Transverse colon (tissue), 4 donors: ENCODE data around the gene COL13A1. TPM values are rescaled to one million over a fixed set of nuclear protein-coding genes. Genes with fewer than 3 reads are reported as not detected.

ENCODE experiments used
- DNase-seq: peaks from one replicate; pipeline ENCODE4 v3.0.0-alpha.2; 2019
- H3K27ac ChIP-seq, 4 donors: fragments of 200-600 bp; sonication (generic); 2 replicates each; pipeline ENCODE4 v1.5.1; 2016 to 2018; ENCODE audit warnings: inconsistent platforms in 4 of 4
- H3K27me3 ChIP-seq: fragments of 200-600 bp; sonication (generic); 2 replicates; pipeline ENCODE4 v1.5.1; 2017; ENCODE audit warnings: inconsistent platforms
- H3K36me3 ChIP-seq, 4 donors: fragments of 200-600 bp; sonication (generic); 2 replicates each; pipeline ENCODE4 v1.5.1; 2017 to 2019; ENCODE audit warnings: inconsistent platforms in 4 of 4
- H3K4me1 ChIP-seq, 4 donors: fragments of 200-600 bp; sonication (generic); 2 replicates each; pipeline ENCODE4 v1.5.1; 2017 to 2020; ENCODE audit warnings: inconsistent platforms in 4 of 4
- H3K4me3 ChIP-seq, 4 donors: fragments of 200-600 bp; sonication (generic); 1 replicate in 1 of 4; 2 replicates in 3 of 4; pipeline versions ENCODE4 v1.5.1 to v1.6.1; 2017 to 2019; ENCODE audit warnings: inconsistent platforms in 4 of 4
- H3K9me3 ChIP-seq, 2 donors: fragments of 200-600 bp; sonication (generic); 2 replicates each; pipeline ENCODE4 v1.5.1; 2017 to 2019; ENCODE audit warnings: inconsistent platforms in 2 of 2
- CTCF ChIP-seq, 5 experiments: fragments of 200-600 bp in 3 of 5; fragments of 450-650 bp in 2 of 5; sonication (generic) in 3 of 5; IDR thresholded peaks; 1 replicate in 2 of 5; 2 replicates in 3 of 5; pipeline ENCODE4 v1.5.1; 2016 to 2017; ENCODE audit warnings: antibody characterized with exemption in 5 of 5, inconsistent platforms in 3 of 5, mild to moderate bottlenecking in 2 of 5, moderate library complexity in 1 of 5
- EP300 ChIP-seq: sonication (generic); formaldehyde crosslinking; IDR thresholded peaks from one replicate; pipeline ENCODE4 v1.6.1; 2017; ENCODE audit warnings: antibody characterized with exemption, low read depth
- POLR2A ChIP-seq: fragments of 450-650 bp; IDR thresholded peaks from one replicate; pipeline ENCODE4 v1.6.1; 2016; ENCODE audit warnings: antibody characterized with exemption, mild to moderate bottlenecking, moderate library complexity
- POLR2AphosphoS5 ChIP-seq, 3 donors: sonication (generic); formaldehyde crosslinking; IDR thresholded peaks; one replicate each; pipeline ENCODE4 v1.6.1; 2016; ENCODE audit warnings: antibody characterized with exemption in 3 of 3
- WGBS, 2 donors: methylation state at CpG; one replicate each; pipeline ENCODE4 v1.1.5; 2018; ENCODE audit warnings: low coverage in 1 of 2; 5-methylcytosine and 5-hydroxymethylcytosine counted together
- in situ Hi-C, 4 donors: fragments of 200-750 bp; cut with MboI; loops; one replicate each; pipeline versions ENCODE4 v1.15.0 to v1.15.1; 2017; ENCODE audit warnings: low sequenced_read_pairs in 3 of 4, low pct_ligation_motif_present in 1 of 4, low pct_unique_long_range_greater_than_20kb in 1 of 4
- intact Hi-C: fragments of 100-400 bp; cut with DNase I; formaldehyde crosslinking; loops from one replicate; pipeline ENCODE4 v1.15.1; 2023; ENCODE audit warnings: low total_unique reads
- total RNA-seq, 4 donors: library from RNA; depleted of rRNA; stranded (reverse); fragments of >200 nt; gene quantifications; one replicate each; pipeline ENCODE4 v1.1.0, GENCODE V29; 2016

The COL13A1 gene
- total RNA-seq, 4 donors from 2014 or later = 0.68 to 8.2 (median 2.1) TPM

- no peak for DNase-seq
- H3K36me3 ChIP-seq = no peaks in the 10 kb centered on the region
- peaks cover 6 to 12% (median 11%) of the 10 kb centered on the region in 4 donors for H3K4me1 ChIP-seq
- 65 to 77% methylated on average over 8 of the region's 8 CpGs for WGBS, 2 donors
- no peaks in the 10 kb centered on the region for H3K9me3 ChIP-seq
- no peak for TF ChIP-seq CTCF (IDR thresholded peaks at IDR 0.05)
- no peak for TF ChIP-seq EP300
- no peak for TF ChIP-seq POLR2A
- no peak for TF ChIP-seq POLR2AphosphoS5 (IDR thresholded peaks at IDR 0.05)
- in situ Hi-C loops = no loop called here
- H3K27me3 ChIP-seq = no peaks in the 10 kb centered on the region
- H3K27ac ChIP-seq = no peak overlapping the region
- intact Hi-C loops = no loop called here
- no peak overlapping the region for H3K4me3 ChIP-seq
Observed at GRCh38 chr10:69959911-69960310, 158.2 kb downstream of the COL13A1 start.

GRCh38 chr10:69960606-69960987 is 158.9 kb downstream of the COL13A1 start:
- TF ChIP-seq EP300 = no peak
- no peak for TF ChIP-seq CTCF (IDR thresholded peaks at IDR 0.05)
- no peak for TF ChIP-seq POLR2A
- no peak for TF ChIP-seq POLR2AphosphoS5 (IDR thresholded peaks at IDR 0.05)
- no peak for DNase-seq

GRCh38 chr10:69960988-69961880 is 159.5 kb downstream of the COL13A1 start:
- intact Hi-C loops = no loop called here
- 32 to 38% methylated on average over 6 to 10 of the region's 12 CpGs for WGBS, 2 donors
- Histone ChIP-seq H3K4me3 (no peak overlapping the region), H3K4me1 (peaks cover 6 to 12% (median 11%) of the 10 kb centered on the region in 4 donors), H3K27me3 (no peaks in the 10 kb centered on the region), H3K36me3 (no peaks in the 10 kb centered on the region), H3K27ac (no peak overlapping the region), H3K9me3 (no peaks in the 10 kb centered on the region)
- in situ Hi-C loops = no loop called here
- TF ChIP-seq EP300 = no peak
- peak in 4 of 5 experiments; percentile 12 to 24 (median 22) for TF ChIP-seq CTCF (IDR thresholded peaks at IDR 0.05)
- no peak for DNase-seq

More at GRCh38 chr10:69960606-69960987, 158.9 kb downstream of the COL13A1 start:
- in situ Hi-C loops (no loop called here), intact Hi-C loops (no loop called here)
- Histone ChIP-seq H3K4me1 (peaks cover 6 to 12% (median 11%) of the 10 kb centered on the region in 4 donors), H3K27me3 (no peaks in the 10 kb centered on the region), H3K9me3 (no peaks in the 10 kb centered on the region), H3K36me3 (no peaks in the 10 kb centered on the region), H3K27ac (no peak overlapping the region), H3K4me3 (no peak overlapping the region)
- 52 to 86% methylated on average over 1 to 4 of the region's 4 CpGs for WGBS, 2 donors

GRCh38 chr10:69961881-69962745 is 160.4 kb downstream of the COL13A1 start:
- H3K27ac ChIP-seq = no peak overlapping the region
- intact Hi-C loops = no loop called here
- 72 to 73% methylated on average over 7 to 17 of the region's 17 CpGs for WGBS, 2 donors
- DNase-seq = no peak
- in situ Hi-C loops = no loop called here
- no peaks in the 10 kb centered on the region for H3K27me3 ChIP-seq
- no peak overlapping the region for H3K4me3 ChIP-seq
- H3K9me3 ChIP-seq = no peaks in the 10 kb centered on the region
- H3K4me1 ChIP-seq = peaks cover 6 to 12% (median 11%) of the 10 kb centered on the region in 4 donors
- no peak for TF ChIP-seq EP300
- no peak for TF ChIP-seq POLR2A
- no peak for TF ChIP-seq POLR2AphosphoS5 (IDR thresholded peaks at IDR 0.05)
- TF ChIP-seq CTCF (IDR thresholded peaks at IDR 0.05) = no peak
- H3K36me3 ChIP-seq = no peaks in the 10 kb centered on the region
